ENCODE data around the gene URB2. TPM values are rescaled to one million over a fixed set of nuclear protein-coding genes. Genes with fewer than 3 reads are reported as not detected.
"Not testable (repeated sequence)": the region's sequence is repeated elsewhere in the genome, so short reads cannot be mapped to it uniquely, and the experiment has no call there.

Gene URB2
- total RNA-seq, 4 donors from 2014 or later: 6.4 to 14.9 (median 7.1) TPM

- TF ChIP-seq POLR2A (IDR thresholded peaks at IDR 0.05): no peak
- no peak for TF ChIP-seq CTCF (IDR thresholded peaks at IDR 0.05)
- WGBS, 2 donors: 98% methylated on average over 2 of the region's 2 CpGs
- Histone ChIP-seq H3K36me3 (no peaks in the 10 kb centered on the region), H3K4me3 (replicated peaks in 1 of 3) (no peak overlapping the region), H3K27ac (no peak overlapping the region), H3K27me3 (no peaks in the 10 kb centered on the region), H3K9me3 (no peaks in the 10 kb centered on the region), H3K4me1 (peaks cover 10 to 13% of the 10 kb centered on the region in 2 donors)
- intact Hi-C loops (cut with DNase I): no loop called here
- DNase-seq: no peak
Observed at GRCh38 chr1:229621663-229622062, 4.4 kb upstream of the URB2 start.

GRCh38 chr1:229622641-229623120 lies 3.4 kb upstream of the URB2 start:
- intact Hi-C loops (cut with DNase I); H3K27me3 ChIP-seq; H3K4me3 ChIP-seq (replicated peaks in 1 of 3); H3K9me3 ChIP-seq; H3K27ac ChIP-seq; H3K36me3 ChIP-seq; DNase-seq: not testable (repeated sequence)
- H3K4me1 ChIP-seq: peaks cover 12 to 19% of the 10 kb centered on the region in 2 donors
- 81 to 85% methylated on average over 10 of the region's 10 CpGs for WGBS, 2 donors

GRCh38 chr1:229623225-229623624 lies 2.8 kb upstream of the URB2 start:
- Histone ChIP-seq H3K27ac (no peak overlapping the region), H3K4me3 (replicated peaks in 1 of 3) (no peak overlapping the region), H3K9me3 (no peaks in the 10 kb centered on the region), H3K36me3 (no peaks in the 10 kb centered on the region), H3K27me3 (no peaks in the 10 kb centered on the region), H3K4me1 (peaks cover 12 to 19% of the 10 kb centered on the region in 2 donors)
- no peak for DNase-seq
- WGBS, 2 donors: 86 to 98% methylated on average over 5 of the region's 5 CpGs
- intact Hi-C loops (cut with DNase I): no loop called here
- TF ChIP-seq POLR2A (IDR thresholded peaks at IDR 0.05) (no peak), CTCF (IDR thresholded peaks at IDR 0.05) (no peak)

- WGBS, 2 donors: 80 to 95% methylated on average over 1 of the region's 1 CpG
- intact Hi-C loops (cut with DNase I): no loop called here
- H3K4me1 ChIP-seq: peaks cover 12 to 19% of the 10 kb centered on the region in 2 donors
Observed at GRCh38 chr1:229623838-229624237, 2.2 kb upstream of the URB2 start.

GRCh38 chr1:229624521-229625070 lies 1.5 kb upstream of the URB2 start:
- no peak for TF ChIP-seq CTCF (IDR thresholded peaks at IDR 0.05)
- TF ChIP-seq POLR2A (IDR thresholded peaks at IDR 0.05): no peak
- H3K27ac ChIP-seq: no peak overlapping the region
- H3K4me3 ChIP-seq (replicated peaks in 1 of 3): peak overlapping the region in 2 of 3 donors; percentile 64 to 70
- no peaks in the 10 kb centered on the region for H3K27me3 ChIP-seq
- 50 to 55% methylated on average over 9 of the region's 9 CpGs for WGBS, 2 donors
- H3K4me1 ChIP-seq: peaks cover 12 to 19% of the 10 kb centered on the region in 2 donors
- no peaks in the 10 kb centered on the region for H3K36me3 ChIP-seq
- no peak for DNase-seq
- H3K9me3 ChIP-seq: no peaks in the 10 kb centered on the region
- intact Hi-C loops (cut with DNase I): loop anchor here (5.0 kb wide), 1 partner anchor 67 kb away; the partner anchor contains the start of gene ABCB10

More at GRCh38 chr1:229623838-229624237, 2.2 kb upstream of the URB2 start:
- Histone ChIP-seq H3K27me3 (no peaks in the 10 kb centered on the region), H3K4me3 (replicated peaks in 1 of 3) (no peak overlapping the region), H3K9me3 (no peaks in the 10 kb centered on the region), H3K27ac (no peak overlapping the region), H3K36me3 (no peaks in the 10 kb centered on the region)
- no peak for TF ChIP-seq POLR2A (IDR thresholded peaks at IDR 0.05)
- TF ChIP-seq CTCF (IDR thresholded peaks at IDR 0.05): no peak
- DNase-seq: no peak
